ENCODE data around the gene AHRR. TPM values are rescaled to one million over a fixed set of nuclear protein-coding genes. Genes with fewer than 3 reads are reported as not detected.
A peak's percentile ranks its signal among the peaks of the same experiment; 100 is the strongest.

The AHRR gene
- total and polyA plus RNA-seq, 2 experiments from 2014 or later = 1.8 to 2.4 TPM

- H2AFZ ChIP-seq = no peak overlapping the region
- no peaks in the 10 kb centered on the region for H4K20me1 ChIP-seq (ENCODE audit: insufficient read depth, poor library complexity, severe bottlenecking)
- peak; percentile 3 for DNase-seq (ENCODE audit: low spot score)
- H3K4me2 ChIP-seq = no peak overlapping the region
- 82% methylated on average over 21 of the region's 22 CpGs for WGBS (ENCODE audit: low lambda C conversion rate, missing lambda C conversion rate)
- no peaks in the 10 kb centered on the region for H3K4me1 ChIP-seq (ENCODE audit: insufficient read depth)
- H3K27ac ChIP-seq = no peak overlapping the region
- no peaks in the 10 kb centered on the region for H3K27me3 ChIP-seq
- no peak for TF ChIP-seq EZH2 (IDR thresholded peaks at IDR 0.05; ENCODE audit: borderline replicate concordance)
- no peaks in the 10 kb centered on the region for H3K36me3 ChIP-seq (replicated peaks; ENCODE audit: insufficient read depth, low read depth)
- H3K79me2 ChIP-seq = no peaks in the 10 kb centered on the region
- H3K9me2 ChIP-seq (replicated peaks; ENCODE audit: insufficient read depth) = no peaks in the 10 kb centered on the region
- H3K4me3 ChIP-seq = no peak overlapping the region
- H3K9me3 ChIP-seq (ENCODE audit: low read depth) = no peaks in the 10 kb centered on the region
Observed at GRCh38 chr5:352639-353611, 31.4 kb downstream of the AHRR start.

DNA sequence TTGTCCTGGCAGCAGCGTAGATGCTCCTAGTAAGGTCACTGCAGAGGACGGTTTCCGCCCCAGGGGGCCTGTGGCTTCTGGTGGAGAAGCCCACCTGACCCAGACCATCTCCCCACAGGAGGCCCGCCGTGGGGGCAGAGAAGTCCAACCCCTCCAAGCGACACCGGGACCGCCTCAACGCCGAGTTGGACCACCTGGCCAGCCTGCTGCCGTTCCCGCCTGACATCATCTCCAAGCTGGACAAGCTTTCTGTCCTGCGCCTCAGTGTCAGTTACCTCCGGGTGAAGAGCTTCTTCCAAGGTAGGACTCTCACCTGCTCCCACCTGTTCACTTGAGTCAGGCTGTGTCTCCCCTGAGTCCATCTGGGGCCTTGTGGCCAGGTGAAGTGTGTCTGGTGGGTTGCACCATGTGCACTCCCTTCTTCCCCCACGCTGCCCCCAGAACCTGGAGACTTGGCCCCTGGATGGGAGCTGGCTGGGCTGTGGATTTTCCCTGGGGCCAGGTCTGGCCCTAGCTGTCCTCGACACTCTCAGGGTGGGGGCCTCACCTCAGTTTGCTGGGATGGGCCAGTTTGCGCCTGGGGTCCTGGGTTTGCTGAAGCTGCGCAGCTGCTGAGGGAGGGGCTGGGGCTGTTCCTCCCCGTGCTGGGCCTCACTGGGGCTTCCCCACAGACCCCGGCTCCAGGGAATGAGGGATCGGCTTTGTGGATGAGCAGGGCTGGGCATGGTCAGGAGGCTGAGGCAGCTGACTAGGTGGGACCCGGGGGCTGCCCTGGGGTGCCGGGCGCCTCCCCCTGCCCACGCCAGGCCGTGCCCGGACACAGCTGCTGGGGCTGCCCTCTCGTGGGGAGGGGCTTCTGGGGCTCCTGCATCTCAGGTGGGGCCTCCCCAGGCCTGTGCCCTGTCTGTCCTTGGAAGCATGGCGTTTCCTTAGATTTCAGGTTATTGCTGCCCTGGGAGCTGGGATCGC lies 32.4 kb downstream of the AHRR start:
- TF ChIP-seq, protein P1, sequence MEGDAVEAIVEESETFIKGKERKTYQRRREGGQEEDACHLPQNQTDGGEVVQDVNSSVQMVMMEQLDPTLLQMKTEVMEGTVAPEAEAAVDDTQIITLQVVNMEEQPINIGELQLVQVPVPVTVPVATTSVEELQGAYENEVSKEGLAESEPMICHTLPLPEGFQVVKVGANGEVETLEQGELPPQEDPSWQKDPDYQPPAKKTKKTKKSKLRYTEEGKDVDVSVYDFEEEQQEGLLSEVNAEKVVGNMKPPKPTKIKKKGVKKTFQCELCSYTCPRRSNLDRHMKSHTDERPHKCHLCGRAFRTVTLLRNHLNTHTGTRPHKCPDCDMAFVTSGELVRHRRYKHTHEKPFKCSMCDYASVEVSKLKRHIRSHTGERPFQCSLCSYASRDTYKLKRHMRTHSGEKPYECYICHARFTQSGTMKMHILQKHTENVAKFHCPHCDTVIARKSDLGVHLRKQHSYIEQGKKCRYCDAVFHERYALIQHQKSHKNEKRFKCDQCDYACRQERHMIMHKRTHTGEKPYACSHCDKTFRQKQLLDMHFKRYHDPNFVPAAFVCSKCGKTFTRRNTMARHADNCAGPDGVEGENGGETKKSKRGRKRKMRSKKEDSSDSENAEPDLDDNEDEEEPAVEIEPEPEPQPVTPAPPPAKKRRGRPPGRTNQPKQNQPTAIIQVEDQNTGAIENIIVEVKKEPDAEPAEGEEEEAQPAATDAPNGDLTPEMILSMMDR (IDR thresholded peaks at IDR 0.05; ENCODE audit: poor library complexity) = no peak
- TF ChIP-seq EZH2phosphoT487 (IDR thresholded peaks at IDR 0.05; ENCODE audit: low read depth, severe bottlenecking, unreplicated experiment) (no peak), EZH2 (IDR thresholded peaks at IDR 0.05; ENCODE audit: borderline replicate concordance) (no peak)
- Histone ChIP-seq H3K79me2 (no peaks in the 10 kb centered on the region), H4K20me1 (ENCODE audit: insufficient read depth, poor library complexity, severe bottlenecking) (no peaks in the 10 kb centered on the region), H2AFZ (no peak overlapping the region), H3K4me1 (ENCODE audit: insufficient read depth) (no peaks in the 10 kb centered on the region), H3K4me3 (no peak overlapping the region), H3K27ac (no peak overlapping the region), H3K36me3 (replicated peaks; ENCODE audit: insufficient read depth, low read depth) (no peaks in the 10 kb centered on the region), H3K9me2 (replicated peaks; ENCODE audit: insufficient read depth) (no peaks in the 10 kb centered on the region), H3K9me3 (ENCODE audit: low read depth) (no peaks in the 10 kb centered on the region), H3K4me2 (no peak overlapping the region), H3K27me3 (no peaks in the 10 kb centered on the region)
- DNase-seq (ENCODE audit: low spot score) = peak; percentile 3
- 89% methylated on average over 30 of the region's 30 CpGs for WGBS (ENCODE audit: low lambda C conversion rate, missing lambda C conversion rate)

DNA sequence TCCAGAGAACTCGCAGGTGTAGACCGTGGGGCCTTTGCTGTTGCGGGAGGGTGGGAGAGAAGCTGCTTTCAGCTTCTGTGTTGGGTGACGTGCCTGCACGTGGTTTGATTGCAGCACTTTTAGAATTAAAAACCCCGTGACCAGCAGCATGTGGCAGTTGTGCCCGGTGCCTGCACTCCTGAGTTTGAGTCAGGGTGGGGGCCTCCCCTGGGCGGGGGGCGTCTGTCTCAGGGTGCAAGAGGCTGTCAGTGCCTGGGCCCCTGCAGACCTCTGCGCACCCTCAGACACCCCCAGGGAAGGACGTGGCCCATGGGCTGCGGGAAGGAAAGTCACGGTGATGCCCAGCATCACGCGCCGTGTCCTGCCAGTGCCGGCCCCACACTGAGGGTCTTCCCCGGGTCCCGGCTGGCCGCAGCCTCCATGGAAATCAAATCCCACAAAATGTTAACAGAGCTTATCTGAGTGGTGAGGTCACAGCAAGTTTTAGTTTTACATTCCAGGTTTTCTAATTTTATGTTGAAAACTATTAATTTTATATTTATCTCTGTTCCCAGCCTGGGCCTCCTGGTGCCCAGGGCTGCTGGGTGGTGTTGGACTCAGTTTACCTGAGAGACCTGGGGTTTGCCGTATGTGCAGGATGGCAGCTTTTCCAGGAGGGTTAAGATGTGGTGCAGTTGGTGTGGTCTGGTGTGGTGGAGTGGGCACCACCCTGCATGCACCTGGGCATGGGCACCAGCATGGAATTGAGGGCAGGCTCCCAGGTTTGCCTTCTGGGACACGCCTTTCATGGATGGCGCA lies 33.3 kb downstream of the AHRR start:
- no peak for TF ChIP-seq EZH2 (IDR thresholded peaks at IDR 0.05; ENCODE audit: borderline replicate concordance)
- TF ChIP-seq EZH2phosphoT487 (IDR thresholded peaks at IDR 0.05; ENCODE audit: low read depth, severe bottlenecking, unreplicated experiment) = no peak
- TF ChIP-seq, protein P1 (IDR thresholded peaks at IDR 0.05; ENCODE audit: poor library complexity) = no peak
- WGBS (ENCODE audit: low lambda C conversion rate, missing lambda C conversion rate) = 94% methylated on average over 22 of the region's 23 CpGs

More for the DNA sequence above, 33.3 kb downstream of the AHRR start:
- H3K79me2 ChIP-seq = no peaks in the 10 kb centered on the region
- no peaks in the 10 kb centered on the region for H3K9me2 ChIP-seq (replicated peaks; ENCODE audit: insufficient read depth)
- no peak overlapping the region for H2AFZ ChIP-seq
- no peak overlapping the region for H3K4me3 ChIP-seq
- H3K27me3 ChIP-seq = no peaks in the 10 kb centered on the region
- H4K20me1 ChIP-seq (ENCODE audit: insufficient read depth, poor library complexity, severe bottlenecking) = no peaks in the 10 kb centered on the region
- no peaks in the 10 kb centered on the region for H3K9me3 ChIP-seq (ENCODE audit: low read depth)
- no peaks in the 10 kb centered on the region for H3K36me3 ChIP-seq (replicated peaks; ENCODE audit: insufficient read depth, low read depth)
- DNase-seq (ENCODE audit: low spot score) = peak; percentile 2
- no peaks in the 10 kb centered on the region for H3K4me1 ChIP-seq (ENCODE audit: insufficient read depth)
- no peak overlapping the region for H3K4me2 ChIP-seq
- no peak overlapping the region for H3K27ac ChIP-seq
